Measurements from ENCODE around the gene LGR5.

DNA sequence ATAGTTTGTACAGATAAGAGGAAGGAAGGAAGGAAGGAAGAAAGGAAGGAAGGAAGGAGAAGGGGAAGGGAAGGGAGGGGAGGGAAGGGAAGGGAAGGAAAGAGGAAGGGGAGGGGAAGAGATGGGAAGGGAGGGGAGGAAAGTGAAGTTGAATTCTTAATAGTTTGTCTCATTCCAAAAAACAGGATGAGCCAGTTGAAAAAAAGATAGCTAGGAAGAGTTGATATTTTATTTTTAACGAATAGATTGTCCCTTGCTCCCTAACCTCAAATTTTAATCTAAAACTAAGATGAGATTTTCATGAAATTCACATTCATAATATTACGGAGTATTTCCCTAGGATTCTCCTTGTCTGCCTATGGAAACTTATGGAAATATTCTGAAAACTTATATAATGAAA, 143.3 kb downstream of the LGR5 start:
- TF ChIP-seq, protein P1, sequence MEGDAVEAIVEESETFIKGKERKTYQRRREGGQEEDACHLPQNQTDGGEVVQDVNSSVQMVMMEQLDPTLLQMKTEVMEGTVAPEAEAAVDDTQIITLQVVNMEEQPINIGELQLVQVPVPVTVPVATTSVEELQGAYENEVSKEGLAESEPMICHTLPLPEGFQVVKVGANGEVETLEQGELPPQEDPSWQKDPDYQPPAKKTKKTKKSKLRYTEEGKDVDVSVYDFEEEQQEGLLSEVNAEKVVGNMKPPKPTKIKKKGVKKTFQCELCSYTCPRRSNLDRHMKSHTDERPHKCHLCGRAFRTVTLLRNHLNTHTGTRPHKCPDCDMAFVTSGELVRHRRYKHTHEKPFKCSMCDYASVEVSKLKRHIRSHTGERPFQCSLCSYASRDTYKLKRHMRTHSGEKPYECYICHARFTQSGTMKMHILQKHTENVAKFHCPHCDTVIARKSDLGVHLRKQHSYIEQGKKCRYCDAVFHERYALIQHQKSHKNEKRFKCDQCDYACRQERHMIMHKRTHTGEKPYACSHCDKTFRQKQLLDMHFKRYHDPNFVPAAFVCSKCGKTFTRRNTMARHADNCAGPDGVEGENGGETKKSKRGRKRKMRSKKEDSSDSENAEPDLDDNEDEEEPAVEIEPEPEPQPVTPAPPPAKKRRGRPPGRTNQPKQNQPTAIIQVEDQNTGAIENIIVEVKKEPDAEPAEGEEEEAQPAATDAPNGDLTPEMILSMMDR (IDR thresholded peaks at IDR 0.05): no peak
- TF ChIP-seq EP300 (IDR thresholded peaks at IDR 0.05) (no peak), POLR2A (IDR thresholded peaks at IDR 0.05) (no peak)
